Stimulated activated CD8-positive, alpha-beta memory T cell treated with anti-CD3 and anti-CD28 coated beads, Interleukin-15, amount 100 ng/mL, for 48 hours (primary cell): Measurements from ENCODE around the gene GRAMD2A.

Source experiments
- DNase-seq, 2 donors: peaks; one replicate each; pipeline ENCODE4 v3.0.0-alpha.2; 2020; ENCODE audit warnings: low read depth in 2 of 2

Gene GRAMD2A

DNA sequence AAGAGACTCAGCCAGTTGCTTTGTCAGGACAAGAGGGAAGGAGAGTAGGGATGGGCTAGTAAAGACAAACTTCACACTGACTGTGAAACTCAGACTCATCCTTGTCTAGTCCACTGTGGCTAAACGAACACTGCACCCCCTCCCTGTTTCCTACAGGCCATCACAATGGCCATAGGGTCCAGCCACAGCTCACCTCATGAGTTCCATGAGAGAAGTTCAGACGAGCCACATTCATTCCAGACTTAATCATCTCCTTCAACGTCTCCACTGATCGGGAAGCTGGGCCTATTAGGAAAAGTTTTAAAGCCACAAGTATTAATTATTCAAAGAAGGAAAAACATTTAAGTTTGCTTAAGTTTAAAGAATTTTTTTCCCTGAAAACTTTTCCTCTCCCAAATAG is 19.6 kb upstream of the GRAMD2A start:
- no peak for DNase-seq

DNA sequence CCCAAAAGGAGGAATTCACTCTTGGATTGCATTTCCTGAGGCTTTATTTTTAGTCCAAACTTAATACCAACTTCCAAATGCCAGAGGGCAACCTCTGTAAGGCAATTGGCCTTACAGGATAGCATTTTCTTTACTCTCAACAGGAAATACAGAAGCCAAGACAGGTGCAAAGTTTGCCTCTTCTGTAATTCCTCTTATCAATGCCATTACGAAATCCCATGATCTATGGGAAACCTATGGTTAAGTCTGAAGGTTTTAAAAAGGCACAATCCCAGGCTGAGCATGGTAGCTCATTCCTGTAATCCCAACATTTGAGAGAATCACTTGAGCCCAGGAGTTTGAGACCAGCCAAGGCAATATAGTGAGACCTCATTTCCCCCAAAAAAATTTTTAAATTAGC is 18.5 kb upstream of the GRAMD2A start:
- no peak for DNase-seq

DNA sequence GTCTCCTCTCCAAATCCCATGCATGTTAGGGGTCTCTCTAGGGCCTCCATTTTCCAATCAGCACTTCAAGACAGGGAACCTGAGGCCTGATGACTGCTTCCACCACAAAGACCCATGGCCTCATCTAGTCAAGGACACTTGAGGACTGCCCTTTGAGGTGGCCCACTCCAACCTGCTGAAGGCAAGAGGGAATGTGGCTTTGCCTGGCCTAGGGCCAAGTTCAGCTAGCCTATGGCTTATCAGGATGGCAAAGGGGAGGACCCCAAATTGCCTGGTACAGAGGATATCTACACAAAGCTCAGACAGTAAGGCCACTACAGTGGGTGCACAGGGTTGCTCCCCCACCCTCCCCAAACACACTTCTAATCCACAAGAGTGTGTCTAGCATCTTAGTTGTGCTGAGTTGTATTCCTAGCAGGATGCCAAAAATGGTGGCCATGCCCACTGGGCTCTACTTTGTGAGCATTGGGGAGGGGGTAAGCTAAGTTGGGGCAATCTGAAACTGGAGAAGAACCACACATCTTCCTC is 10.0 kb upstream of the GRAMD2A start:
- no peak for DNase-seq

DNA sequence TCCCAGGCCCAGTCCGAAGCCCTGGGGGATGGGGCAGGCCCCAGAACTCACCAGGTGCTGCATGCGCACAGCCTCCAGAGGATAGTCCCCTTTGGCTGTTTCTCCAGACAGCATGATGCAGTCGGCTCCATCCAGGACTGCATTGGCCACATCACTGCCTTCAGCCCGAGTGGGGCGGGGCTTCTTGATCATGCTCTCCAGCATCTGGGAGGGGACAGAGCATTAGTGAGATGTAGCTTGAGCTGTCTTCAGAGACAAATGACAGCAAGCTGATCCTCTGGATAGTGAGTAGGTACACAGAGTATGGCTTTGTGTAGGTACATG is 9.1 kb upstream of the GRAMD2A start:
- DNase-seq = no peak

DNA sequence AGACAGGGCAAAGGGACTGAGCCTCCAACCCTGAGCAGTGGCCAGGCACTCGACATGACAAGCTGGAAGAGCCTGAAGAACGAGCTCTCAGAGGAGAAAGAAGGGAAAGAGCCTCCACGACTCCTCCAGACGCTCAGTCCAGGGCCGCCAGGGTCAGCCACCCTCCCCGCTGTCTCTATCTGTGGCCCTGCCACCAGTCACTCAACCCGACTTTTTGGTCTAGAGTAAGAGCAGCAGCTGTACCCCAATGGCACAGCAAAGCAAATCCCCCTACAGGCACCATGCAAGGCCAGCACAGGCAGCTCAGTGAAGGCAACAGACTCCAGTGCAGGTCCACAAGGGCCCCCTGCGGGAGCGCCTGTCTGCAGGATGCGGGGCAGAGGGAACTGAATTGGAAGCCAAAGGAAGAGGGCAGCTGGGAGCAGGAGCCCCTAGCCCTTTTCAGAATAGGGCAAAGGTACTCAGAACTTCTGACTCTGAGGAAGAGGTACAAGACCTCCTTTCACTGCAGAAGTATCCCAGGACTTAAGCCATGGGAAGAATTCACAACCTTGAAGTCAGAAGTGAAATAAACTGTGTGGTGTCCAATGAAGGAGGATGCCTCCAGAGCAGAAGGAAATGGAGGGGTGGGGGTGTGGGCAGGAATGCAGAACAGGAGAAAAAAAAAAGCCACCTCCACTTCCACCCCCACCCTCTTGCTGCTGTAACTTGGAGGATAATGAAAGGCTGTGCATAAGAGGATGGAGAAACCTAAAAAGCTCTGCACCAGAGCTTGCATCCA is 8.5 kb upstream of the GRAMD2A start:
- DNase-seq = no peak

DNA sequence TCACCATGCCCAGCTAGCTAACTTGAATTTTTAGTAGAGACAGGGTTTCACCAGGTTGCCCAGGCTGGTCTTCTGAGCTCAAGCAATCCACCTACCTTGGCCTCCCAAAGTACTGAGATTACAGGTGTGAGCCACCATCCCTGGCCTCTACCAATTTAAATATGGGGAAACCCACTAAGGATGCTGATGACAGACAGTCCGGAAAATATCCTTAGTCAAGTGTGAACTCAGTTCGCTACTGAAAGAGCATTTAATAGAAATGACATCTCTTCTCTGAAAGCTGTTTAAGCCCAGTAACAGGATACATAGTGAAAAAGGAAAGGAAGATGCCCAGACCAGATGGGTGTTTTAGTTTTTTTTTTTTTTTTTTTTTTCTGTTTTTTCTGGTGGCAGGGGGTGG is 7.7 kb upstream of the GRAMD2A start:
- DNase-seq = no peak

DNA sequence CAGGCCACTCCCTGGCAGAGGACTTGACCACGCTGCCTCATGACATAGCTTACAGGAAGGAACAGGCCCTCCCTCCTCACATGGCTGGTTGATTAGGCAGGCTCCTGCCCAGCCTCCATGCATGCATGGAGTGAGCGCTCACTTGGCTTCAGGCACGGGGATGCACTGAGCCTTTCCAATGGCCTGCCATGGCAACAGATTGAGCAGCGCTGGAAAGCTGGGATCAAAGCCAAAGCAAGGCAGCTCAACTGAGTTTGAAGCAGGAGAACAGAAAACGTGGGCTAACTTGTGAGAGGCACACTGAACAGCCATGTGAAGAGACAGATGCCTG is 5.9 kb upstream of the GRAMD2A start:
- no peak for DNase-seq

DNA sequence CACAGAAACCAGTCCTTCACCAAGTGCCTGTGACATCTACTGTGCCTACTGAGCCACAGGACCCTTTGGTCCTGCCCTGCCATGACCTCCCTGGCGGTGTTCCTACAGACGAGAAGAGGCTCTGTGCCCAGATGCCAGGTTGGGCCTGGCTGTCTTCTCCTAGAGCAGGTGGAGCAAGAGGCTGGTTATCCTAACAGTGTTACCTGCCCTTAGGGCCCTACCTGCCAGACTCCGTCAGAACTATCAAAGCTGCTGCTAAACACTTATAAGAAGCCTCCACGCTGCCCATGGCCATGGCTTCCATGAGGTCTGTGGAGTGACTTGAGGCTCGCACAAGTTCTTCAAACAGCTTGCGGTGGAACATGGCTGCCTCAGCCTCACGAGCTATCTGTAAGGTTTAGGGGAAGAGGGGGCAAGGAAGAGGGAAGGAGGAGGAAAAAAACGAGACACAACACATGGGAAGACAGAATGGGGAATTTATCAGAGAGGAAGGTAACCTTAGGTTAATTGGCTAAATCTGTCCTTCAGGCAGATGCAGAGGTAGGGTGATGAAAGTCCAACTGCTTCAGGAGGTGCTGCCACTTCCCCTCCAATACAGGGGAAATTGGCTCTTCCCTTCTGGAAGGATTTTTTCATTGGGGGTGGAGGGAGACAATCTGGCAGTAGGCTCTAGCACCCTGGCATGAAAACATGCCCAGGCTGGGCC is 5.4 kb upstream of the GRAMD2A start:
- no peak for DNase-seq

DNA sequence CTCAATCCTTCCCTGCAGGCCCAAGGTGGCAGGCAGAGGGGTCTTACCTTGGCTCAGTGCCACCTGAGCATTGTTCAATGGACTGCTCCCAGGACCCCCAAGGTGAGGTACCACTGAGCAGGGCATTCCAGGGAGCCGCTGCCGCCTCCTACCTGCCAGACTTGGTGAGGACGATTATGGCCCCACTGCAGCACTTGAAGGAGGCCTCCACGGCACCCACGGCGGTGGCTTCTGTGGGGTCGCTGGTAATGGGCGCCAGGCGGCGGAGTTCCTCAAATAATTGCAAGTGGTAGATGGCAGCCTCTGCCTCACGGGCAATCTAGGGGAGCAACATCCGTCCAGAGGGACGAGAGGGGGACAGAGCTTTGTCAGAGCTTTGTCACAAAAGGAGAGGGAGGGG is 4.7 kb upstream of the GRAMD2A start:
- DNase-seq = no peak

DNA sequence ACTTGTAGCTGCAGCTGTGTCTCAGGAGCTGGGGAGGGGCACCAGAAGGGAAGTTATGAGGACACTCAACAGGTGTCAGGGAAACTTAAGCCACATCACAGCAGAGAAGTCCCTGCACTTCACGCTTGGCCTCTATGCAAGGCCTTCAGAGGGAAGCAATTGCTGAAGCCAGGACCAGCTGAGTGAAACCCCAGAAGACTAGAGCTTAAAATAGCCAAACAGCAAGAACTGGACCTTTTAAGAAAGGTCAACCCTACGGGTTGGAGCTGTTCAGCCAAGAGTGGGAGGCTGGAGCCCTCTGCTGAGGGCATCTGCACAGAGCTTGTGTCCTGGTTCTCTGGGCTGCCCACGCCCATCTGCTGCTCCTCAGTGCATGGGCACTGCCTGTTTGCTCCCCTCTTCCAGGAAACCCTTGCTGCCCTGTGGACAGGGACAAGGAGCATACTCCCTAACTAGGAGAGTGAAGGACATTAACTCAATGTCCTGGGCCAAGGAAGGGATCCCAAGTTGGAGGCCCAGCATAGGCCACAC is 3.9 kb upstream of the GRAMD2A start:
- no peak for DNase-seq

DNA sequence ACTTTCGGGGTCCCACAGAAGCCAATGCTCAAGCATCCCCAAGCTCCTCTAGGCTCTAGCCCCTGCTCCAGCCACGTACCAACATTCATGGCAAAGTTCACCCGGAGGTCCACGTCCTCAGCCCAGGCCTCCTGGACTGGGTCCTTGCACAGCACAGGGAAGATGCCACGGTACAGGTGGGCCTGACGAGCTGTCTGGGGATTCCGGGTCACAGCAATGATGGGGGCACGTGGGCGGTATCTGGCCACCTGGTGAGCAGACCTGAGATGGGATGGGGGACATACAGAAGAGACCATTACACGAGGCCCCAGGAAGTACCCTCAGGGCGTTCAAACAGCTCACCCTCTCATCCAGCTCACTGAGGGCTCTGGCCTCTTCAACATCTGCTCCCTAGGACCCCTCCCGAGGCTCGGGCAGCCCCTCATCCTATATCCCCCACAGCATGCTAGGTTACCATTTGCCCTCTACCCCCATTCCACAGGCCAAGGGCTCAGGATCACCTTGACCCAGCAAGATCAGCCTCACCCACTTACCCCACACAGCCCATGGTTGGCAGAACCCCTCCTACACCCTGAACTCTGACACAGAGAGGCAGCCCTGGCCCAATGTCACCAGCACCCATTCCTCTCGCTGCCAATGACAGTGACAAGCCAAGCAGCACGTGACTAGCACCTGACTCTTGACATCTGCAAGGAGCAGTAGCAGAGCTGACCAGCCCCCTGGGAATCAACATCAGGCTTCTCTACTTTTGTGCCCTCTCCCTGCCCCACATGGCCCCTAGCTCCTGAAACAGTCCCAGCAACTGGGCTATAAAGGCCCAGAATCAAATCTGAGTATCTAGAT is 3.0 kb upstream of the GRAMD2A start:
- DNase-seq = no peak

DNA sequence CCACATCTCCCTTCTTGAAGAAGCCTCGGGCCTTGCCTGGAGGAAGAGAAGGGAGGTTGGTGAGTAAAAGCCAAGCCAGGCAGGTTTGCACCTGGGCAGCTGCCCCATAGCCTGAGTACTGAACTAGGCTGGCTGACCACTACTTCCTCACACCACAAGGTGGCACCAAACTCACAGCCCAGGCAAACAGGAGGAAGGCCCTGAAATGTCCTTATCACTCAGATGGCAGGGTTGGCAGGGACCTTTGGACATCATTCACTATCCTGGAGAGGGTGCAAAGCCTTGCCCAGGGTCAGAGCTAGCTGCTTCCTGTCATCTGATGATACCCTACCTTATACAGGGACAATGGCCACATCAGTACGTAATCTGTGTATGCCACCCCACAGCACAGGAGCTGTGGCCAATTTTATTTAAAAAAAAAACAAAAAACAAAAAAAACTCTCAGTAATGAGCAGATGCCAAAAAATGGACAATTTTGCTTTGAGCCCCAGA is 2.2 kb upstream of the GRAMD2A start:
- DNase-seq = peak; percentile 38 to 43

DNA sequence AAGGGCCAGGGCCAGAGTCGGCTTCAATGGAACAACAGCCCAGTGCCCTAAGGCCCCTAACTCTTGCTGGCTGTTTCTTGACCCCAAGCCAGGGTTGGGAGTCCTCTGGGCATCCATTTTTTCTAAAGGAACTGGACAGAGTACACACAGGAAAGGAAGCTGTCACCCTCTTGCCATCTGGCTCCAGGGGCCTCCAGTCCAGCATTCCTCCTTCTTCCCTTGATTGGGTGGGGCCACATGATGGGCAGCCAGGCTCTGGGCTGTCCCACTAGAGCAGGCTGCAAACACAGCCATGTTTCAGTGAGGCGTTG is 1.6 kb upstream of the GRAMD2A start:
- DNase-seq = no peak

DNA sequence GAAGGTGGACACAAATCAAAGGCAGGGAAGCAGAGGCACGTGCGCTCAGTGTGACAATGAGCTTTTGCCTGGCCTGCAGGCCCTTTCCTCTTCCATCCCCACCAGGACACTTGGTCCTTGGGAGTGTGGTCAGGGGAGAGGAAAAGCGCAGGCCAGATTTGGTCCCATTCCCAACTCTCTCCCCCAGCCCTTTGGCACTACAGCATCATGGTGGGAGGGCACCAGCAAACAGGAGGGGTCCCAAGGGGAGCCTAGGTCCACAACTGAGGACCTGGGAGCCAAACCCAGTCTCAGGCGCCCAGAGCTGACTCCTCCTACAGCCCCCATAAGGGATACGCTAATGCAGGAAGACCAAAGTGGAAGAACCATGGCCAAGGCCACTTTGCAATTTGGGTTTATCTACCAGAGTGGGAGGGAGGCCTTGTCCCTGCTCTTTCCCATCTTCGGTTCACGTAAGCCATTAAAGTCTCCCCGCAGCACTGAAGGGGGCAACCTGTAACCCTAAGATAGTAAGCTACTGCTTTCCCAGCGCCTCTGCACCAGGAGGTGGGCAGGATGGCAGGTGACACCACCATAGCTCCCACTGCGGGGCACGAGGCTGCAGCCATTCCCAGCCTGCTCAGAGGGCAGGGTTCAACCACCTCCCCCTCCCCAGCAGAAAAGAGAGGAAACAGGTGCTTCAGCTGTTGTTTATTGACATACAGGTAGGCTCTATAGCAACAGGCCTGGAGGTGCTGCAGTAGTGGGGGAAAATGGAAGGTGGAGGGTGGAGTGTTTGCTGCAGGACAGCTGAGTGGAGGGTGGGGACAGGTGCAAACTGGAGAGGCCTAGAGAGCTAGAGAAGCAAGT is 993 bp upstream of the GRAMD2A start:
- DNase-seq = no peak

DNA sequence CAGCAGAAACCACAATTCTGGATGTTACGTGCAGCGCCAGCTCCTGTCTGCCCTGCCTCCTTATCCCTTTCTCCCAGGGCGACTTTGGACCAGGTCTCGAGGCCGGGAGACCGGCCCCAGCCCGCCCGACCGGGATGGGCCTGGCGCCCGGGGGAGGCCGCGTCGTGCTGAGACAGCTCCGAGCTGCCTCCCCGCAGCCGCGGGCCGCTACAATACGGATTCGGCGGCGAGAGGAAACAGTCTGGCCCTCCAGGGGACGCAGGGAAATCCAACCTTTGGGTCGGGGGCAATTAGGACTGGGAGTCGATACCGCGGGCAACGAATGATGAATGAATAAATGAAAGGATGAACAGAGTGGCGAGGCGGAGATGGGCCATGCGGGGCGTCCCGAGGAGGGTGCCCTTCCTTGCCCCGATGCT is 537 bp downstream of the GRAMD2A start:
- DNase-seq = no peak

DNA sequence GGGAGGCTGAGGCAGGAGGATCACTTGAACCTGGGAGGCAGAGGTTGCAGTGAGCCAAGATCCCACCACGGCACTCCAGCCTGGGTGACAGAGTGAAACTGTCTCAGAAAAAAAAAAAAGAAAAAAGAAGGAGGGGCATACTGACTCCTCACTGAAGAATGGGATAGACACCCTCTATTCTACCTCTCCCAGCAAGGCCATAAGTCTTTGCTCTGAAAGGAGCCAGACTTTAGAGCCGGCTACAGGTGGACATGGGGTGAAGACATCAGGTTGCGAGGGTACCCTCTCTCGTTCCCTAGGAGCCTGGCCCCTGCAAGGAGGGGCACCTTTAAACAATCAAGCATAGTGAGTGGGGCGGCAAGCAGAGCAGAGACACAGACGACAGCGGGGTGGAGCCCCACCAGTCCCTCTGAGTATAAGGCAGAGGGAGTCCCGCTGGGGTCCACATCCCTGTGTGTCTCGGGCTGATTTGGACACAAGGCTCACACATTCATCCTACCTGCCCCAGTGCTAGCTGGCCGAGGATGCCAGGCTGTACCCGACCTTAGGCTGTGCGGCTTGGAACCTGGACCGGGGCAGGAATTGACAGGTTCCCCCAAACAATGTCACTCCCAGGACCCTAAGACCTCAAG is 1.1 kb downstream of the GRAMD2A start:
- DNase-seq = no peak

DNA sequence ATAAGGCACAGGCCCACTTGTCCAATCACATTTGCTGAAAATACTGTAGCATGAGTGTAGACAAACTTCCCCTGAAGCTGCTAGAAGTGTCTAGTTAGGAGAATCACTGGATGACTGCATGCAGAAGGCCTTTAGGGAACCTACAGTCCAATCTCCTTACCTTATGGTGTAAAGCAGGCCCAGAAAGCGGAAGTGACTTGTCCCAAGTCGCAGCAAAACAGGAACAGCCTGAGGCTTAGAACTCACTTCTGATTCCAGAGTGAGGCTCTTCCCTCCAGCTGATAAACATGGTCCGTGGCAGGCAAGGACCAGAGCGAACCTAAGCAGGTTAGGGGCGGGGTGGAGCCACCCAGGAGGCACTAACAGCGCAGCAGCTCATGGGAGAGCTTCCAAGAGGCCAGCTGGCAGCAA is 2.5 kb downstream of the GRAMD2A start:
- DNase-seq = no peak

DNA sequence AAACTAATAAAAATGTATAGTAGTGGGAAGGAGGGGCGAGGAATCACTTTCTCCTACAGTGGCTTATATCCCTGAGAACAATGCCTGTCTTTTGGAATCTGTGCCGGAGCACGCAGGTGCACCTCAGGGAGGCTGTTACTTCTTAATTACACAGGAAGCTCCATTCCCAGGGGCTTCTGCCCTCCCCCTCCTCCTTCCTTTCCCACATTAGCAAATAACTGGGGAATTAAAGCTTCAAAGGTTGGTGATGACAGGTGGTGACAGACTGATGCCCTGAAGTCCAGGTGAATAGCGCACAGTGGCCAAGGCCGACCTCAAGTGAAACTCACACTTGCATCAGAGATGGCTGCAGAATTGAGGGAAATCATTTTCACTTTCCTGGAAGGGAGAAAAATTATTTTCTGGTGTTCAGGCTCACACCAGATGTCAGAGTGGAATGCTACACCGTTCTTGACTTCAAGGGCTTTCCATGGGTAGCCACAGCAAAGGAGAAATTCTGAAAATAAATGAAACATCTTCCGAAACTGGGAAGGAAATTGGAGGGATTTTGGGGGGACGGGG is 3.7 kb downstream of the GRAMD2A start:
- DNase-seq = no peak

DNA sequence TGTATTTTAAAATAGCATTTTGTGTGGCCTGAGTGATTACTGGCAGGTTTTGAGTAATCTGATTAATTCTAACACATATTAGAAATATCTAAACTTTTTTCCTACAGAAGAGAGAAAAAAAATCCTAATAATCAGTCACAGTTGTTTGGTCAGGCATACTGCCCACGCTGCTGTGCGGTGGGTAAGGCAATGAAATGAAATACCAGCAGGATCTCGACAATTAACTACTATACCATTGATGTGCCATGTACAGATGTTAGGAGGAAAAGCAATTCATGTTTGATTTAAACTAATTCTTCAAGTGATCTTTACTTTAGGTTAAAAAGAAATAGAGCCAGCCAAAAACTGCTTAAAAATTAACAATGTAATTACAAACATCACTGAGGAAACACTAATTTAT is 5.2 kb downstream of the GRAMD2A start:
- no peak for DNase-seq

DNA sequence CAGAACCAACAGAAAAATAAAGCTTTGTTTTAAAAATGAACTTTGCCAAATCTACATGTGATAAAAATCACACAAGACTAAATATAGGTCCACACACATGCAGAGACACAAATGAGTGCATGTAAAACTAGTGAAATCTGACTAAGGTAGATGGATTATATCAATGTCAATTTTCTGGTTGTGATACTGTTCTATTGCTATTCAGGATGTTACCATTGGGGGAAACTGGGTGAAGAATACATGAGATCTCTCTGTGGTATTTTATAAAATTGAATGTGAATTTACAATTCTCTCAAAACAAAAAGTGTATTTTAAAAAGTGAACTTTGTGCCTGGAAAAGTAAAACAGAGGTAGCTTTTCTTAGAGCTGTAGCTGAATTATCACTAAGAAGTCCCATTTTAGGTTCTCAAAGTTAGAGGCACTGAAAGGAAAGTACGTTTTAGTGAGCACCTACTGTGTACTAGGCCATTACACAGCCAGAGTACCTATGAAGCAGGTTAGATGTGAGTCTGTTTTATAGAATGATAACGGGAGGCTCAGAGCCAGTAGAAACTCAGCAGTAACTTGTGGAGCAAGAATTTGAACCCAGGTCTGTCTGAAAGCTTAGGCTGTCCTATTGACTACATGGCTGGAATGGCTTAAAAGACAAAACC is 8.2 kb downstream of the GRAMD2A start:
- no peak for DNase-seq
